Measurements from ENCODE around the gene RBL2.
"Not testable (repeated sequence)": the region's sequence is repeated elsewhere in the genome, so short reads cannot be mapped to it uniquely, and the experiment has no call there.

RBL2 gene, protein sequence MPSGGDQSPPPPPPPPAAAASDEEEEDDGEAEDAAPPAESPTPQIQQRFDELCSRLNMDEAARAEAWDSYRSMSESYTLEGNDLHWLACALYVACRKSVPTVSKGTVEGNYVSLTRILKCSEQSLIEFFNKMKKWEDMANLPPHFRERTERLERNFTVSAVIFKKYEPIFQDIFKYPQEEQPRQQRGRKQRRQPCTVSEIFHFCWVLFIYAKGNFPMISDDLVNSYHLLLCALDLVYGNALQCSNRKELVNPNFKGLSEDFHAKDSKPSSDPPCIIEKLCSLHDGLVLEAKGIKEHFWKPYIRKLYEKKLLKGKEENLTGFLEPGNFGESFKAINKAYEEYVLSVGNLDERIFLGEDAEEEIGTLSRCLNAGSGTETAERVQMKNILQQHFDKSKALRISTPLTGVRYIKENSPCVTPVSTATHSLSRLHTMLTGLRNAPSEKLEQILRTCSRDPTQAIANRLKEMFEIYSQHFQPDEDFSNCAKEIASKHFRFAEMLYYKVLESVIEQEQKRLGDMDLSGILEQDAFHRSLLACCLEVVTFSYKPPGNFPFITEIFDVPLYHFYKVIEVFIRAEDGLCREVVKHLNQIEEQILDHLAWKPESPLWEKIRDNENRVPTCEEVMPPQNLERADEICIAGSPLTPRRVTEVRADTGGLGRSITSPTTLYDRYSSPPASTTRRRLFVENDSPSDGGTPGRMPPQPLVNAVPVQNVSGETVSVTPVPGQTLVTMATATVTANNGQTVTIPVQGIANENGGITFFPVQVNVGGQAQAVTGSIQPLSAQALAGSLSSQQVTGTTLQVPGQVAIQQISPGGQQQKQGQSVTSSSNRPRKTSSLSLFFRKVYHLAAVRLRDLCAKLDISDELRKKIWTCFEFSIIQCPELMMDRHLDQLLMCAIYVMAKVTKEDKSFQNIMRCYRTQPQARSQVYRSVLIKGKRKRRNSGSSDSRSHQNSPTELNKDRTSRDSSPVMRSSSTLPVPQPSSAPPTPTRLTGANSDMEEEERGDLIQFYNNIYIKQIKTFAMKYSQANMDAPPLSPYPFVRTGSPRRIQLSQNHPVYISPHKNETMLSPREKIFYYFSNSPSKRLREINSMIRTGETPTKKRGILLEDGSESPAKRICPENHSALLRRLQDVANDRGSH

DNA sequence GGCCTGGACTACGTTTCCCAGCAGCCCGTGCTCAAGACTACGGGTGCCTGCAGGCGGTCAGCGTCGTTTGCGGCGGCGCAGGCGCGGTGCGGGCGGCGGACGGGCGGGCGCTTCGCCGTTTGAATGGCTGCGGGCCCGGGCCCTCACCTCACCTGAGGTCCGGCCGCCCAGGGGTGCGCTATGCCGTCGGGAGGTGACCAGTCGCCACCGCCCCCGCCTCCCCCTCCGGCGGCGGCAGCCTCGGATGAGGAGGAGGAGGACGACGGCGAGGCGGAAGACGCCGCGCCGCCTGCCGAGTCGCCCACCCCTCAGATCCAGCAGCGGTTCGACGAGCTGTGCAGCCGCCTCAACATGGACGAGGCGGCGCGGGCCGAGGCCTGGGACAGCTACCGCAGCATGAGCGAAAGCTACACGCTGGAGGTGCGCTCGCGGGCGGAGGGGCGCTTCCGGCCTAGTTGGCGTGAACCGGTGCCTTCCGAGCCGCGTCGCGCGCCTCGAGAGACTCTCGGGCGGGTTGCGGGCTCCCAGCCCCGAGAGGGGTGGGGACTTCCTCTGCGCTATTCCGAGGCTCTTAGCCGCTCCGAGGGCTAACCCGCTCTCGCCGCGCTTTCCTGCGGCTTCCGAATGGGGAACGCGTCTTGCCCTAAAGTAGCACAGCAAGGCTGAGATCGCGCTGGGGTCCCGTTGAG is at the start of gene RBL2:
Gene RBL2 (plus strand): TSS at position 95 of the 689 bp plus-strand sequence. CDS start 86 bp downstream, at position 181.
- peak; percentile 87 for DNase-seq

DNA sequence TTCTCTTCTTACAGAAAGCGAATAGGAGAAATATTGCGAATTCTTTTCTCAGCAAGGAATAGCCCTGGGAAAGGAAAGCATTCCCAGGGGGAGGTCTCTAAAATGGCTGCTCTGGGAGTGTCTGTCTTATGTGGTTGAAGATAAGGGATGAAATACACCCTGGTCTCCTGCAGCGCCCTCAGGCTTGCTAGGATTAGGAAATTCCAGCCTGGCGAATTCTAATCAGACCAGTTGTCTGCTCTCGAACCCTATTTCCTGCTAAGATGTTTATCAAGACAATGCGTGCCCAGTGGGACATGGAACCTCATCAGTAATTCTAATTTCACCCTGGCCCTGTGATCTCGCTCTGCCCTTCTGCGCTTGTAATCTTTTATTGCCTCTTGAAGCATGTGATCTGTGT is 49.7 kb upstream of the RBL2 start:
- DNase-seq = not testable (repeated sequence)

DNA sequence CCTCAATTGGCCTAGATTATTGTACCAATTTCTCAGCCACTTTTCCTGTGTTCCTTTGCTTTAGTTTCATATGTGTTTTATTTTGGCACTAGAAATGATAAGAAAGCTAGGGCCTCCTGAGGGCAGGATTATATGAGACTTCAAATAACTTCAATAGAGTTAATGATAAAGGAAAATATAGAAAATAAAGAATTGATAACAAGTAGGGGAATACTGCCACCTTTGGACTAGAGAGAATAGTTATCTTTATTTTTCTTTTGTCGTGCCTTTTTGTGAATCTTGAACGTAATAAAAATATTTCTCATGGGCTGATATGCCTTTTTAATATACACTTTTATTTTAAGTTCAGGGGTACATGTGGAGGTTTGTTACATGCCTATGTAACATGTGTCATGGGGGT is 29.3 kb upstream of the RBL2 start:
- no peak for DNase-seq

DNA sequence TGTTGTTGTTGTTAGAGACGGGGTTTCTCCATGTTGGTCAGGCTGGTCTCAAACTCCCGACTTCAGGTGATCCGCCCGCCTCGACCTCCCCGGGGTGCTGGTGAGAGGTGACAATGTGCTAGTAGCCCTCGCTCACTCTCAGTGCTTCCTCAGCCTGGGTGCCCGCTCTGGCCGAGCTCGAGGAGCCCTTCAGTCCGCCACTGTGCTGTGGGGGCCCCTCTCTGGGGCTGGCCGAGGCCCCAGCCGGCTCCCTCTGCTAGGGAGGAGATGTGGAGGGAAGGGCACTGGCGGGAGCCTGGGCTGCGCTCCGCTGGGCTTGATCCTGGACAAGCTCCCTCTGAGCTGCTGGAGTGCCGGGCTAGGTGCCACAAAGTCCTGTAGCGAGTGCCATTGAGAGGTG is 21.7 kb upstream of the RBL2 start:
- no peak for DNase-seq

DNA sequence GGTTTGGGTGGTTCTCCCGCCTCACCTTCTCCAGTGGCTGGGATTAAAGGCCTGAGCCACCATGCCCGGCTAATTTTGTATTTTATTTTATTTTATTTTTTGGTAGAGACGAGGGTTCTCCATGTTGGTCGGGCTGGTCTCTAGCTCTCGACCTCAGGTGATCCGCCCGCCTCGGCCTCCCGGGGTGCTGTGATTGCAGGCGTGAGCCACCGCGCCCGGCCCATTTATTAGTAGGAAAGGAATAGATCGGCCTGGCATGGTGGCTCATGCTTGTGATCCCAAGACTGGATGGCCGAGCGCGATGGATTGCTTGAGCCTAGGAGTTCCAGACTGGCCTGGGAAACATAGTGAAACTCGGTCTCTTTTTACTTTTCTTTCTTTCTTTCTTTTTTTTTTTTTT is 20.4 kb upstream of the RBL2 start:
- DNase-seq = no peak

DNA sequence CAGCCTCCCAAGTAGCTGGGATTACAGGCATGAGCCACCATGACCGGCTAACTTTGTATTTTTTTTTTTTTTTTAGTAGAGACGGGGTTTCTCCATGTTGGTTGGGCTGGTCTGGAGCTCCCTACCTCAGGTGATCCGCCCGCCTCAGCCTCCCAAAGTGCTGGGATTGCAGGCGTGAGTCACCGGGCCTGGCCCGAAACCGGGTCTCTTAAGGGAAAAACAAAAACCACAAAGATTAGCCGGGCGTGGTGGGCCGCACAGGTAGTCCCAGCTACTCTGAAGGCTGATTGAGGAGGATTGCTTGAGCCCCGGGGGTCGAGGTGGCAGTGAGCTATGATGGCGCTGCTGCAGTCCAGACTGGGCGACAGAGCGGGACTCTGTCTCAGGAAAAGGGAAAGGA is 19.9 kb upstream of the RBL2 start:
- DNase-seq = no peak

DNA sequence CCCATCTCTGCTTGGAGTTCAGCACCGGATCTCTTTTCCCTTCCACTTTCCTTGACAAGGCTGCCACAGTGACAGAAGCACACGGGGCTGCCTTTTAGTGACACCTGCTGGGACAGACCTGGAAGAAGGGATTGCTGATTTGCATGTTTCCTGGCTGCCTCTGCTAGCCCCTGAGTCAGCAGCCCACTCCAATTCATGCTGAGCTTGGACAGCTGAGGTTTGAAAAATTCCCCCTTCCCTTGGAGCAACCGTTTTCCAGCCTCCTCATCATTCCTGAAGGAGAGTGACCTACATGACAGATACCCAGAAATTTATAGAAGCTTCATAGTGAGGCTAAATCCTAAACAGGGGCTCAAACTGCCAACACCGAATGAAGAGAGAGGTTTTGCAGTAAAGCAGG is 18.8 kb upstream of the RBL2 start:
- no peak for DNase-seq

DNA sequence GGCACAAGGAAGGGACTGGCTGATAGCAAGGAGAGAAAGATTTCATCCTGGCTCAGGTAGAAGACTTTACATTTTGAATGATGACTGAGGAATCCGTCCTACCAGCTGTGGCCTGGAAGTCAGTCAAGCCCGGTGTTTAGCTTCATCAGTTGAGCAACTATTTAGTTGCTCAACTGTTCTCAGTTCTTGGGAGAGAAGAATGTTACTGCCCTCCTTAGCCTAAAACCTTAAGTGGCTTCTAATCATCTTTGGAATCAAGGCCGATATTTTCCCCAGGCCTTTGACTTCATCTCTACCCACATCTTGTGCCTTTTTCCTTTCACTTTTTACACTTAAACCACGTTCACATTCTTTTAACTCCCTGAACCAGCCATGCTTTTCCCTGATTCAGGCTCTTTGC is 17.3 kb upstream of the RBL2 start:
- DNase-seq = no peak

DNA sequence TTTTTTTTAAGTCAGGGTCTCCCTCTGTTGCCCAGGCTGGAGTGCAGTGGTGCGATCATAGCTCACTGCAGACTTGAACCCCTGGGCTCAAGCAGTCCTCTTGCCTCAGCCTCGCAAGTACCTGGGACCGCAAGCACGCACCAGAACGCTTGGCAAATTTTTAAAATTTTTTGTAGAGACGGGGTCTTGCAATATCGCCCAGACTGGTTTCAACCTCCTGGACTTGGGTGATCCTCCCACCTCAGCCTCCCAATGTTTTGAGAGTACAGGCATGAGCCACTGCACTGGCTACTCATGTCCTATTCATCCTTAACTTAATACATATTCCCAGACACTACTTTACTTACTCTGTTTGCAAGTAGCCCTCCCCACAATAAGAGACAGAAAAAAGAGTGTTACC is 16.3 kb upstream of the RBL2 start:
- no peak for DNase-seq

DNA sequence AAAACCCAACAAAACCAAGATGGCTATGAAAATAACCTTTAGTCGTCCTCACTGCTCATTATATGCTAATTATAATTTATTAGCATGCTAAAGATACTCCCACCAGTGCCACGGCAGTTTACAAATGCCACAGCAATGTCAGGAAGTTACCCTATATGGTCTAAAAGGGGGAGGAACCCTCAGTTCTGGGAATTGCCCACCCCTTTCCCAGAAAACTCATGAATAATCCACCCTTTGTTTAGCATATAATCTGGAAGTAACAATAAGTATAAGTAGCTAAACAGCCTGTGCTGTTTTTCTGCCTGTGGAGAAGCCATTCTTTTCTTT is 14.9 kb upstream of the RBL2 start:
- not testable (repeated sequence) for DNase-seq

DNA sequence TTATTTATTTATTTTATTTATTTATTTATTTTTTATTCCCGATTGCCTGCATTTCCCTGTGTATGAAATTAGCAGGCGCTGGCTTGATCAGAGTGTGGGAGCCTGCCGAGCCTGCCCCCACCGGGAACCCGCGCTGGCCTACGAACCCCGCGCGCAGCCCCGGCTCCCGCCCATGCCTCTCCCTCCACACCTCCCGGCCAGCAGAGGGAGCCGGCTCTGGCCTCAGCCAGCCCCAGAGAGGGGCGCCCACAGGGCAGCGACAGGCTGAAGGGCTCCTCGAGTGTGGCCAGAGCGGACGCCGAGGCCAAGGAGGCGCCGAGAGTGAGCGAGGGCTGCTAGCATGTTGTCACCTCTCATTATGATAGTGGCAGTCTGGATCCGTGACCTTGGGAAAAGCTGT is 13.0 kb upstream of the RBL2 start:
- DNase-seq = no peak

DNA sequence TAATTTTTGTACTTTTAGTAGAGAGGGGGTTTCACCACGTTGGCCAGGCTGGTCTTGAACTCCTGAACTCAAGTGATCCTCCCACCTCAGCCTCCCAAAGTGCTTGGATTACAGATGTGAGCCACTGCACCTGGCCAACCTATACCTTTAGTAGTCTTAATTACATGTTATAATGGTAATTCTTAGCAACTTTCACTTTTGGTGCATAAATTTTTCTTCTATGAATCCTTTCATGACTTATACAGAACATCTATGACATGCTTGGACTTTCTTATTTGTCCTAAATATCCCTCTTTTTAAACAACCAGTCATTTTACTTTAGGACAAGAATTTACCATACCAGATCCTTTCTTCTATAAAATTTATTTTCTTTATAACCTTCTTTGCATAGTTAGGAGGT is 10.3 kb upstream of the RBL2 start:
- DNase-seq = not testable (repeated sequence)

DNA sequence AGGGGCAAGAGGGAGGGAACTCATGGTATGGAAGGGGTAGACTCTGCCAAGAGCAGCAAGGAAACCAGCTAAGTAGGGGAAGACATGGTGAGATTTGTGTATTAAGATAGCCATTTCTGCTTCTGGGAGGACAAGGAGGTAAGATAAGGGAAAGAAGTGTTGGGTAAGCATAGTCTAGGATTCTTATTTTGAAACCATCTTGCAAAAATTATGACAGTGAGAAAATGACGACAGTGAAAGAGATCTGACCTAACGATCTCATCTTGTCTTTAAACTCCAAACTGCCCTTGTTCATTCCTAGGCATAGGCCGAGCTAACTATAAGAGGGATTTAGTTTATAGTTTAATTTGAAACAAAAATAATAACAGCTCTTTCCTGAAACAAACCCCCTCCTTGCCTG is 5.6 kb upstream of the RBL2 start:
- no peak for DNase-seq

DNA sequence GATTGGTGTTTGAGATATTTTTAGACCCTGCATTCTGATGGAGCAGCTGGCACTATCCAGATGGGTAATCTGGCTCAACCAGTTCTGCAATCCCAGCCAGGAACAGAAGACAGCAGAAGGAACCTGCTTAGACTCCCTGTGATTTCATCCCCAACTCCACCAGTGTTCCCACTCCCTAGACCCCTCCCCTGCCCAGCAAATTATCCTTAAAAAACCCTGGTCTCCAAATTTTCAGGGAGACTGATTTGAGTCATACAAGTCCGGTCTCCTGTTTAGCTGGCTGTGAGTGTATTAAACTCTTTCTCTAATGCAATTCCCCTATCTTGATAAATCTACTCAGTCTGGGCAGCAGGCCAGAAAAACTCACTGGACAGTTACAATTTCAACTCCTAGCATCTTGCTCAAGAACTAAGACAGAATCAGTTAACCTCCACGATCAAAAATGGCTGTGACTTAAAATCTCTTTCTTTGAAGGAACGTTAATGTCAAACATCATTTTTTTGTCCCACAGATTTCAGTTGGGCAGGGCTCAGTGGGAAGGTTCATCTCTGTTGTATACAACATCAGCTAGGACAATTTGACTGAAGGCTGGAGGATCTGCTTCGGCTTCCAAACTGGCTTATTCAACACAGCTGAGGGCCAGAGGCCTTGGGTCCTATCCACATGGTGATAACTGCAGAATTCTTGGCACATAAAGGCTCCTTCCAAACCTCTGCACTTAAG is 4.9 kb upstream of the RBL2 start:
- DNase-seq = no peak

DNA sequence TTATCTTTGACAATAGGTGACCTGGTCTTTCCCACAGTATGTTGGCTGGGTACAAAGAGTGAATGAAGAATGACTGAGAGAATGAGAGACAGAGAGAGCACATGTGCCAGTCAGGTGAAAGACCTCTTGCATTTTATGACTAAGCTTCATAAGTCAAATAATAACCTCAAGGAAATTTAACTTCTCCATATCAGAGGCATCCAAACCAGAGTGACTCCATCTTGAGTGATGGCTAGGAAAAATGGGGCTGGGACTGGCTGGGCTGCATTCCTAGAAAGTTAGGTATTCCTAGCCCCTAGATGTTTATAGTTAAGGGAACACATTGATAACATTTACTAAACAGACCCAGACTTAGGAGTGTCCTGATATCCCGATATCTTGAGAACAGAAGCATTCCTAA is 3.9 kb upstream of the RBL2 start:
- no peak for DNase-seq

DNA sequence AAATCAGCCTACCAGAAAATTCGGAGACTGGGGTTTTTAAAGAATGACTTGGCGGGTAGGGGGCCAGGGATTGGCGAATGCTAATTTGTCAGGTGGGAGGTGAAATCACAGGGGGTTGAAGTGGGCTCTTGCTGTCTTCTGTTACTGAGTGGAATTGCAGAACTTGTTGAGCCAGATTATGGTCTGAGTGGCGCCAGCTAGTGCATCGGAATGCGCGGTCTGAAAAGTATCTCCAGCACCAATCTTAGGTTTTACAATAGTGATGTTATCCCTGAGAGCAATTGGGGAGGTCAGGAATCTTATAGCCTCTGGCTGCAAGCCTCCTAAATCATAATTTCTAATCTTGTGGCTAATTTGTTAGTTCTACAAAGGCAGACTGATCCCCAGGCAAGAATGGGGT is 762 bp upstream of the RBL2 start:
- no peak for DNase-seq

DNA sequence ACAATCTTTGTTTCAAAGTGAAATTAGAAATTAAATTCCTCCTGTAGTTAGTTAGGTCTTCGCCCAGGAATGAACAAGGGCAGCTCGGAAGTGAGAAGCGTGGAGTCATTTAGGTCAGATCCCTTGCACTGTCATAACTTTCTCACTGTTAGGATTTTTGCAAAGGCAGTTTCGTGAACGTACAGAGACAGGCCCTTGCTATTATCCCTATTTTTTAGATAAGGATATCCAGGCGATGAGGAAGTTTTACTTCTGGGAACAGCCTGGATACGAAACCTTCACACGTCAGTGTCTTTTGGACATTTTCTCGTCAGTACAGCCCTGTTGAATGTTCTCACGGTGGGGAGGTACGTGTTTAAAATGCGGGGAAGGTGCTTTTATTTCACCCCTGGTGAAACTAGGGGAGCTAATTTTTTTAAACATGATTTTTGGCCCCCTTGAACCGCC is 318 bp upstream of the RBL2 start:
- DNase-seq = no peak

DNA sequence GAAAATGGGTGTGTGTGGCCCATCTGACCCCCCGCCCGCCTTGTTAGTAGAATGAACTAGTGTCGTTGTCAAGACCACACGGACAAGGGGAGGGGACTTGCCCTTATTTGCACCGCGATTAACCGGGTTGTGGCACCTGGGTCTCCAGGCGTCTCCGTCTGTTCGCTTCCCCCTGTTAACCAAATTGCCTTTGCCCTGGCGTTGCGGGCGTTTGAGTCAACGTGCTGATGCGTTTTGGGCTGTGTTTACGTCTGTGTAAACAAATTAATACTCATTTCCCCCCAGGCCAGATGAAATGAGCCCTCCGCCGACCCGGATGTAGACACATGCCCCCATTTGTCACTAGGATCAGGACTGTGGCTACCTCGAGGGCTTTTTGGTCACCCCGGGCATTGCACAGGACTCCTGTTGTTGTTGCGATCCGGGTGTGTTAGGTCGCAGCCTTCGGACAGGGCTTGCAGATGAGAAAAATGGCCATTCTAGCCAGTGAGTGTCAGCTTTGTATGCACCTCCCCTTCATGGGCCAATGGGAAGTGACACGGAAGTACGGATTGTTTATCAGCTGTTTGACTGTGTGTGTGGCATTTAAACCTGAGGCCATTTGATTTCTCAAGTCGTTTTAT is 906 bp downstream of the RBL2 start:
- peak; percentile 57 for DNase-seq

DNA sequence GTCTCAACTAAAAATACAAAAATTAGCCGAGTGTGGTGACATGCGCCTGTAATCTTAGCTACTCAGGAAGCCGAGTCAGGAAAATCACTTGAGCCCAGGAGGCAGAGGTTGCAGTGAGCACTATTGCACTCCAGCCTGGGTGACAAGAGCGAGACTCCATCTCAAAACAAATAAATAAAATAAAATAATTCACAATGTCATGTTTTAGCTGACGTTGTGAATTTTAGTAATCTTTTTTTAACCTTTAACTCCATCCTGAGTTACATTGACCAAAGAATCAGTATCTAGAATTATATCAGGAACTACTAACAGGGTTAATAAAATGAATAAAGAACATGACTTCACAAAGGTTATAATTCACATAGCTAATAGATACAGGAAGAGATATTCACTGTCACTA is 5.9 kb downstream of the RBL2 start:
- no peak for DNase-seq

DNA sequence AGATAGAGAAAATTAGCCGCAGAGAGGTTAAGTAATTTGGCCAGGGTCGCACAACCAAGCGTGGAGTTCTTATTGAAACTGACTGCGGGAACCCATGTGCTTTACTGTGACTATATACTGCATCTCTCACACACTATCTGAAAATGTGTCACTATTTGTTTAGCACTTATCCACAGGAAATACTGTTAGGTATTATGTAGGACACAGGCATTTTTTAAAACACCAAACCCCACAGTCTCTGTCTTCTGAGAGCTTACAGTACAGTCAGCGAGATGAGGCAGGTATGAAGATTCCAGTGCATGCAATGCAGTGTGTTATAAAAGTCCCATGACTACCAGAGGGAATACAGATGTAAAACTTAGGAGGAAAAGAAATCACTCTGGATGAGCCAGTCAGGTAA is 11.3 kb downstream of the RBL2 start:
- no peak for DNase-seq

DNA sequence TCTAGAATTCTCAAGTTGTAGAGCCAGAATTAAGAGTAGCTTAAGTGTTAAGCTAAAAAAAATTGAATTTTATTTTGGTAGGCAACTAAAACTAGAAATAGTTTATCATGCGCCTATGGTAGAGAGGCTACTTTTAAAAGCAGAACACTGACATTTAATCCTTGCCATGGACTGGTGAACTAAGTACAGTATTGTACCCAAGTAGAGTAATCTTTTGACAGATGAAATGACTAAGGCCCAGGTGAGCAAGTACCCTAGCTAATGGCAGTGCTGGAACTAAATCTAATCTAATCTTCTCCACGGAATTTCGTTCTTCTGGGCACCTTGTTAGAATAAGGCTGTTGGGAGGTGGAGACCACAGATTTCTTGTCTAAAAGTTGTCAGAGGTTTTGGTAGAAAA is 11.8 kb downstream of the RBL2 start:
- no peak for DNase-seq

Data from activated CD4-positive, alpha-beta T cell treated with anti-CD3 and anti-CD28 coated beads for 48 hours (primary cell).